ENCODE measurements around the gene SLC35B2.

The SLC35B2 gene

DNA sequence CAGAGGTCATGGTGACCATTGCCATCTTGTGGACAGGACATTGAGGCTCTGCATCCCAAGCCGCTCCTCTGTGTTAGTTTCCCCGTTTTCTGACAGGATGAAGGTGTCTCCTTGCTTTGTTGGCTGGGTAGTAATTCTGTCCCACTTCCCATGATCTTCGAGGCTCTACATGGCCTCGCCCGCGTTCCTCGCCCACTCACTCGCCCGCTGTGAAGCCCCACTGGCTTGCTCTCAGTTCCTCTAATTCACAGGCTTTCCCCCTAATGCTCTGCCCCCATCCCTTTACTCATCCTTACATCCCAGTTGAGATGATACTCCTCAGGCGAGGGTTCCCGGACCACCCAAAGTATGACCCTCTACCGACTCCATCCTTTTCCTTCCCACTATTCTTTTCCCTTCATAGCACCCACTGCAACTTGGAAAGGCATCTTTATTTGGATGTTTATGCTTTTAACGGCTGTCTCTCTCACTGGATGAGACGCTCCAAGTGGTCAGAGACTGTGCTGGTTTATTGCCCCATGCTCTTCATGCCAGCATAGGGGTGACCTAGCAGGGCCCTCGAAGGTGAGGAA is 511 bp upstream of the SLC35B2 start:
- H3K4me3 ChIP-seq (replicated peaks in 1 of 2; ENCODE audit: low read depth in 2 of 2, low read length in 2 of 2) = peak overlapping the region; percentile 40 to 89
- TF ChIP-seq, protein P1, sequence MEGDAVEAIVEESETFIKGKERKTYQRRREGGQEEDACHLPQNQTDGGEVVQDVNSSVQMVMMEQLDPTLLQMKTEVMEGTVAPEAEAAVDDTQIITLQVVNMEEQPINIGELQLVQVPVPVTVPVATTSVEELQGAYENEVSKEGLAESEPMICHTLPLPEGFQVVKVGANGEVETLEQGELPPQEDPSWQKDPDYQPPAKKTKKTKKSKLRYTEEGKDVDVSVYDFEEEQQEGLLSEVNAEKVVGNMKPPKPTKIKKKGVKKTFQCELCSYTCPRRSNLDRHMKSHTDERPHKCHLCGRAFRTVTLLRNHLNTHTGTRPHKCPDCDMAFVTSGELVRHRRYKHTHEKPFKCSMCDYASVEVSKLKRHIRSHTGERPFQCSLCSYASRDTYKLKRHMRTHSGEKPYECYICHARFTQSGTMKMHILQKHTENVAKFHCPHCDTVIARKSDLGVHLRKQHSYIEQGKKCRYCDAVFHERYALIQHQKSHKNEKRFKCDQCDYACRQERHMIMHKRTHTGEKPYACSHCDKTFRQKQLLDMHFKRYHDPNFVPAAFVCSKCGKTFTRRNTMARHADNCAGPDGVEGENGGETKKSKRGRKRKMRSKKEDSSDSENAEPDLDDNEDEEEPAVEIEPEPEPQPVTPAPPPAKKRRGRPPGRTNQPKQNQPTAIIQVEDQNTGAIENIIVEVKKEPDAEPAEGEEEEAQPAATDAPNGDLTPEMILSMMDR (IDR thresholded peaks at IDR 0.05; ENCODE audit: low read depth, low read length) = no peak

DNA sequence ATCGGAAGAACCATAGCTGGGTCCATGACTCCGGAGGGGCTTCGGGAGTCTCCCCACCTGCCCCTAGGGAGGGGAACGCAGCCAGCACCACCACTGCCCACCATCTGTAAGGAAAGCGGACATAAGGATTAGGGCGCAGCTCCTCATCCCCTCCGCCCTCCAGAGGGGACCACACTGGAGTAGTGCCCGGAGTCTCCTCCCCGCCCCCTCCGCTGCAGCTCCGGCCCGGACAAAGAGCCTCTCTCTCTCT is 628 bp downstream of the SLC35B2 start:
- no peak for DNase-seq (ENCODE audit: low read depth in 2 of 2)

More for the DNA sequence above, 511 bp upstream of the SLC35B2 start:
- no peak for DNase-seq (ENCODE audit: low read depth in 2 of 2)

DNA sequence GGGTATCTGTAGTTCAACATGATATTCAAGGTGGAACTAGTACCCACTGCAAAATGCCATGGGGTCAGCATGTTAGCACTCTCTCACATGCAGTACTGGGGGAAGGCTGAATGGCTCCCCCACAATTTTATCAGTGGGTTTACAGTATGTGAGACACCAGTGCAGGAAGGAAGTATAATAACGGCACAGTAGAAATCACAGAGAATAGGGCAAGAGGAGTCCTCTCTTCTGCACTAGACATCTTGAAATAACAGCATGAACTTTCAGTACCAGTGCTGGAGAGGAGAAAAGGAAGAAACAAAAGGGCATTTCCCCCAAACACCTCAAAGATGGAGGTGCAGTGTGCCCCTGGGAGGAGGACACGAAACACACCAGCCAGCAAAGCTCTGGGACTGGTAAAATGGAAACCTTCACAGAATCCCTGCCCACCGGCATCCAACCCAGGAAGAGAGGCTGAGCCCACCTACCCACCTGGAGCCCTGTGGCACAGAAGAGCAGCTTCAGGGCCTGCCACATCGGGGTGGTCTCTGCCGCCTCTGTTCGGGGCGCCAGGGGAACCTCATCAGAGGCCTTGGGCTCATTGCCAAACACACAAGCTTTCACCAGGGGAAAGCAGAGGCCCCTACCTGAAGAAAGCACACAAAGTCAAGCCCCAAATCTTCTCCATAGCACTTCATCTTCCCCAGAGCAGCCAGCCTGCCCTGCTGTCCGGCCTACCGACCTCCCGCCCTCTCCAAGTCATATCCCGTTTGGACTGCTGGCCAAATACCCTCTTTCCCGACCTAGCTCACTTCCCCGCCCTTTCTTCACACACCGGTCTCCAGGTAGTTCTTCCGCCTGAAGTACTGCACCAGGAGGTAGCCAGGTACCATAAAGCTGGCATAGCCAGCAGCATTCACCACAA is 1.2 kb downstream of the SLC35B2 start:
- H3K4me3 ChIP-seq (replicated peaks in 1 of 2; ENCODE audit: low read depth in 2 of 2, low read length in 2 of 2) = peak overlapping the region; percentile 88 to 89
- DNase-seq (ENCODE audit: low read depth in 2 of 2) = no peak

More for the DNA sequence above, 628 bp downstream of the SLC35B2 start:
- TF ChIP-seq, protein P1 (IDR thresholded peaks at IDR 0.05; ENCODE audit: low read depth, low read length) = no peak
- peak overlapping the region; percentile 88 to 89 for H3K4me3 ChIP-seq (replicated peaks in 1 of 2; ENCODE audit: low read depth in 2 of 2, low read length in 2 of 2)

DNA sequence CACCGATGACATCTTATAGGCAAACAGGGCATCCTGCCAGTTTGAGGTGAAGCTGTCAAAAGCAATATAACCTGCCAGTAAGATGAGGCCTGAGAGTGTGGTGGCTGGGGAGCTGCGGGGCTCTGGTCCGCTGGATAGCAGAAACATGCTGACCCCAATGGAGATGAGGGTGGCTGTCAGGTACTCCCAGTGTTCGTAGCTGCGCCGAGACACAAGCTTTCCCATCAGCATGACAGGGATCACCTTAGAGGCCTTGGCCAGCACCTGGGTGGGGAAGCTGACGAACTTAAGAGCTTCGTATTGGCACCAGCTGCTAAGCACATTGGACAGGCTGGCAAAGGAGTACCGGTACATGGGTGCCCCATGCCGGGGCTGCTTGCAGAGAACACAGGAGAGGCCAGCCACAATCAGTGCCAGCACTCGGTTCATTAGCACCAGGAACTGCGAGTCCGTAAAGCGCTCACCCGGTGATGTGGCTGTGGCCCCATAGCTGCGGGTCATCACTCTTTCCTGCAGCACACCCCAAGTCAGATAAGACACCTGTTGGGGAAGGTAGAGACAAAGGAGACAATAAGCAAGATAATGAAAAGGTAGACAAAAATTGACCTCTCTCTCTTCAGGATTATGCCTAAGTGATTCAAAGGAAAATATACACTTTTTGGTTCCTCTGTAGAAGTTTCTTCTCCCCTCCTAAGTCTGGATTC is 2.1 kb downstream of the SLC35B2 start:
- TF ChIP-seq, protein P1 (IDR thresholded peaks at IDR 0.05; ENCODE audit: low read depth, low read length) = no peak
- DNase-seq (ENCODE audit: low read depth in 2 of 2) = no peak
- H3K4me3 ChIP-seq (replicated peaks in 1 of 2; ENCODE audit: low read depth in 2 of 2, low read length in 2 of 2) = no peak overlapping the region

More for the DNA sequence above, 1.2 kb downstream of the SLC35B2 start:
- TF ChIP-seq, protein P1 (IDR thresholded peaks at IDR 0.05; ENCODE audit: low read depth, low read length) = no peak

DNA sequence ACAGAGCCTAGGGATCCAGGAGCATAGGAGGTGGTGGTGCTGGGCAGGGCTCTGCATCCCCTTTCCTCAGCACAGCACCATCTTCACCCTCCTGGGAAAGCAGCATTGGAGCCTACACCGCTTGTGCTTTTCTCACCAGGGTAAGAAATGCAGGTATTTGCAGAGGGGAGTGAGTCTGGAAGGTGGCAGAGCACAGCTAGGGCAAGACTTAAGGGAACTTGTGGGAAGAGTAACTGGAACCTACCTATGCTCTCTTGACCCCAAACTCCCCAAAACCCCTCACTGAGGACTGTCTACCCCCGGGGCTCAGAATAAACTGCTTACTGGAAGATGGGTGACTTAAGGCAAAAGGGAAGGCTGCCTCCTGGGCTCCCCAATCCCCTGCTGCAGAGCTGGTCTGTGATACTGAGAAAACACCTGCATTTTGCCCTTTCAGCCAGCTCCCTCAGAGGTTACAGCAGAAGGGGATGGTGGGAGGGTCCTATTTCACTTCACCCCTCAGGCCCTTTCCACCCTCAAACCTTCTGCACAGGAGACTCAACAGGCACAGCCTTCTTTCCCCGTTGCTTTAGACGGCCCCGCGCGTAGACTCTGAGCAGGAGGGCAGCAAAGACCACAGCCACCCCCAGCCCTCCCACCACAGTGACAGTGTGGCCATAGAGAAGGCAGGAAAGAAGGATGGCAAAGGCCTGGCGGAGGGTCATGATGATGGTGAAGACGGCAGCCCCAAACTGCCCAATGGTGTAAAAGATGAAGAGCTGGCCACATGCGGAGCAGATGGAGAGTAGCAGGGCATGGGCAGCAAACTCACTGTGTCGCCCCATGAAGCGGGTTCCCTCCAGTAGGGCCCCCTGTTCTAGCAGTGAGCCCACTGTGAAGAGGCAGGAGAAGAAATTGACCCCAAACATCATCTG is 2.9 kb downstream of the SLC35B2 start:
- TF ChIP-seq, protein P1 (IDR thresholded peaks at IDR 0.05; ENCODE audit: low read depth, low read length) = no peak
- H3K4me3 ChIP-seq (replicated peaks in 1 of 2; ENCODE audit: low read depth in 2 of 2, low read length in 2 of 2) = no peak overlapping the region
- DNase-seq (ENCODE audit: low read depth in 2 of 2) = no peak

Measured in cardiac fibroblast (primary cell).